ENCODE results near the gene TWNK. TPM values are rescaled to one million over a fixed set of nuclear protein-coding genes. Genes with fewer than 3 reads are reported as not detected.
A peak's percentile ranks its signal among the peaks of the same experiment; 100 is the strongest.

Gene TWNK
- total and polyA plus RNA-seq, 2 donors (not counting 3 experiments of a cell fraction or from before 2014, with no cell fraction given), result 5.6 to 10.9 TPM

DNA sequence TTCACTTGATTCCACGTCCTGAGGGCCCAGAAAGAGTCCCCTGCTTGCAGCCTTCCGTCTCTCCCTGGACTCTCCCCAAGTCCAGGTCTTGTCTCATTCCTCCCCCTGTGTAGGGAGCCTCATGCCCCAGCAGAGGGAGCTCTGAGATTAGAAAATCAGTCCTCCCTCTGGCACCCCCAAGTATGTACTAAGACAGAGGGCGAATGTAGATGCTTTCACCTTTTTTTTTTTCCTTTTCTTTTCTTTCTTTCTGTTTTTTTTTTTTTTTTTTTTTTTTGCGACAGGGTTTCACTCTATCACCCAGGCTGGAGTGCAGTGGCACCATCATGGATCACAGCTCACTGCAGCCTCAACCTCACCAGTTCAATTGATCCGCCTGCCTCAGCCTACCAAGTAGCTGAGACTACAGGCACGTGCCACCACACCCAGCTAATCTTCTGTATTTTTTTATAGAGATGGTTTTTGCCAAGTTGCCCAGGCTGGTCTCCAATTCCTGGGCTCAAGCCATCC lies 54.0 kb downstream of the TWNK start:
- dilution Hi-C loops (cut with MboI; ENCODE audit: extremely low pct_ligation_motif_present, low sequenced_read_pairs), result no loop called here
- CTCF ChIA-PET, result interaction anchor here (0.6 to 9.9 kb wide), 22 partner anchors 11 to 1599 kb away, joined by 3 to 165 read pairs (median 4); partner anchors contain the start of genes KAZALD1, PDZD7 and SFXN3

DNA sequence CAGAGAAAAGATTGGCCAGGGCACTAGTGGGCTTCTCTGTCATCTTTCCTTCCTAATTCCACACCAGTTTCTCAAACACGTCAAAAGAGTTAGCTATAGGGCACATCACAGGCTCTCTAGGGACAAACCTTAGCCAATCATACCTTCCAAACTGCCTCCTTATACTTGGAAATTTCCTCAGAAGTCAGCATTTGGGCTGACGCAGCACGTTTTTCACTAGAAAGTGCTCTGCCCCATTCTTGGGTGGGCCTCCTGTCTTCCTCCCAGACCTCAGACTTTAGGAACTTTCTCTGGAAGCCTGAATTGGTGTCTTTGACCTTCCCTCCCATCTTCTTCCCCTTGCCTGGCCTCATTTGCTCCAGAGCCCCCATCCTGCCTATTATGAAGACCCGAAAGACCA lies 54.8 kb downstream of the TWNK start:
- Histone ChIP-seq H3K4me3 (replicated peaks in 1 of 3; ENCODE audit: insufficient read depth in 1 of 3, low read depth in 1 of 3, low read length in 3 of 3) (peak overlapping the region in 1 of 3 experiments; percentile 38), H3K36me3 (ENCODE audit: control insufficient read depth in 2 of 2, extremely low read depth in 1 of 2, insufficient read depth in 2 of 2, low read length in 2 of 2) (peaks cover 7 to 26% of the 10 kb centered on the region in 2 experiments), H3K9me1 (replicated peaks; ENCODE audit: control insufficient read depth, extremely low read depth, insufficient read depth, low read length) (no peaks in the 10 kb centered on the region), H3K4me1 (ENCODE audit: control insufficient read depth, extremely low read depth, insufficient read depth, low read length) (peaks cover 11% of the 10 kb centered on the region), H3K27me3 (ENCODE audit: control insufficient read depth in 2 of 2, insufficient read depth in 2 of 2, low read length in 2 of 2) (peaks cover 10 to 11% of the 10 kb centered on the region in 2 experiments), H3K79me2 (ENCODE audit: control insufficient read depth, insufficient read depth, low read length) (no peaks in the 10 kb centered on the region), H3K27ac (ENCODE audit: insufficient read depth, low read depth, low read length) (peak overlapping the region; percentile 71), H2AFZ (ENCODE audit: low read depth, low read length) (no peak overlapping the region), H3K9me3 (replicated peaks; ENCODE audit: control insufficient read depth, insufficient read depth, low read length) (no peaks in the 10 kb centered on the region), H4K20me1 (replicated peaks; ENCODE audit: control insufficient read depth, extremely low read depth, insufficient read depth, low read length) (no peaks in the 10 kb centered on the region), H3K9ac (replicated peaks; ENCODE audit: extremely low read depth, insufficient read depth, low read length) (peak overlapping the region; percentile 74), H3K4me2 (ENCODE audit: insufficient read depth, low read length) (peak overlapping the region; percentile 33)
- dilution Hi-C loops (cut with MboI; ENCODE audit: extremely low pct_ligation_motif_present, low sequenced_read_pairs), result no loop called here
- BruUV-seq (replicated peaks), result no TSS peak
- intact Hi-C loops (cut with micrococcal nuclease), result no loop called here
- CTCF ChIA-PET, result interaction anchor here (0.7 to 9.9 kb wide), 14 partner anchors 8 to 240 kb away, joined by 3 to 165 read pairs (median 6); partner anchors contain the start of genes KAZALD1, PDZD7 and SFXN3
- POLR2A ChIA-PET, result interaction anchor here (1.1 to 1.7 kb wide), 2 partner anchors 10 to 11 kb away, joined by 3 to 6 read pairs; partner anchors contain the start of genes PDZD7 and SFXN3
- TF ChIP-seq POLR2AphosphoS5 (IDR thresholded peaks at IDR 0.05; ENCODE audit: insufficient read depth, low read depth, low read length) (peak; percentile 7), FOS (IDR thresholded peaks at IDR 0.05; ENCODE audit: borderline replicate concordance, insufficient read depth, low read length) (no peak)
- TF ChIP-seq, protein P1, sequence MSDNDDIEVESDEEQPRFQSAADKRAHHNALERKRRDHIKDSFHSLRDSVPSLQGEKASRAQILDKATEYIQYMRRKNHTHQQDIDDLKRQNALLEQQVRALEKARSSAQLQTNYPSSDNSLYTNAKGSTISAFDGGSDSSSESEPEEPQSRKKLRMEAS (IDR thresholded peaks at IDR 0.05; ENCODE audit: insufficient read depth, insufficient read length), result no peak
- FAIRE-seq (no peak), DNase-seq (ENCODE audit: low read depth, low spot score) (no peak)

More for the DNA sequence above, 54.0 kb downstream of the TWNK start:
- DNase-seq (ENCODE audit: low read depth, low spot score) (peak; percentile 83), FAIRE-seq (peak; percentile 87)
- H3K9me3 ChIP-seq (replicated peaks; ENCODE audit: control insufficient read depth, insufficient read depth, low read length), result no peaks in the 10 kb centered on the region
- H3K9me1 ChIP-seq (replicated peaks; ENCODE audit: control insufficient read depth, extremely low read depth, insufficient read depth, low read length), result no peaks in the 10 kb centered on the region
- H3K4me2 ChIP-seq (ENCODE audit: insufficient read depth, low read length), result no peak overlapping the region
- H3K36me3 ChIP-seq (ENCODE audit: control insufficient read depth in 2 of 2, extremely low read depth in 1 of 2, insufficient read depth in 2 of 2, low read length in 2 of 2), result peaks cover 10 to 33% of the 10 kb centered on the region in 2 experiments
- no TSS peak for BruUV-seq (replicated peaks)
- no peak overlapping the region for H3K4me3 ChIP-seq (replicated peaks in 1 of 3; ENCODE audit: insufficient read depth in 1 of 3, low read depth in 1 of 3, low read length in 3 of 3)
- no peaks in the 10 kb centered on the region for H4K20me1 ChIP-seq (replicated peaks; ENCODE audit: control insufficient read depth, extremely low read depth, insufficient read depth, low read length)
- H3K9ac ChIP-seq (replicated peaks; ENCODE audit: extremely low read depth, insufficient read depth, low read length), result no peak overlapping the region
- no peaks in the 10 kb centered on the region for H3K79me2 ChIP-seq (ENCODE audit: control insufficient read depth, insufficient read depth, low read length)
- H3K27me3 ChIP-seq (ENCODE audit: control insufficient read depth in 2 of 2, insufficient read depth in 2 of 2, low read length in 2 of 2), result peaks cover 2 to 5% of the 10 kb centered on the region in 2 experiments
- TF ChIP-seq JUN (IDR thresholded peaks at IDR 0.05; ENCODE audit: borderline replicate concordance, insufficient read depth, insufficient read length, low read depth), result no peak
- TF ChIP-seq, protein P2, sequence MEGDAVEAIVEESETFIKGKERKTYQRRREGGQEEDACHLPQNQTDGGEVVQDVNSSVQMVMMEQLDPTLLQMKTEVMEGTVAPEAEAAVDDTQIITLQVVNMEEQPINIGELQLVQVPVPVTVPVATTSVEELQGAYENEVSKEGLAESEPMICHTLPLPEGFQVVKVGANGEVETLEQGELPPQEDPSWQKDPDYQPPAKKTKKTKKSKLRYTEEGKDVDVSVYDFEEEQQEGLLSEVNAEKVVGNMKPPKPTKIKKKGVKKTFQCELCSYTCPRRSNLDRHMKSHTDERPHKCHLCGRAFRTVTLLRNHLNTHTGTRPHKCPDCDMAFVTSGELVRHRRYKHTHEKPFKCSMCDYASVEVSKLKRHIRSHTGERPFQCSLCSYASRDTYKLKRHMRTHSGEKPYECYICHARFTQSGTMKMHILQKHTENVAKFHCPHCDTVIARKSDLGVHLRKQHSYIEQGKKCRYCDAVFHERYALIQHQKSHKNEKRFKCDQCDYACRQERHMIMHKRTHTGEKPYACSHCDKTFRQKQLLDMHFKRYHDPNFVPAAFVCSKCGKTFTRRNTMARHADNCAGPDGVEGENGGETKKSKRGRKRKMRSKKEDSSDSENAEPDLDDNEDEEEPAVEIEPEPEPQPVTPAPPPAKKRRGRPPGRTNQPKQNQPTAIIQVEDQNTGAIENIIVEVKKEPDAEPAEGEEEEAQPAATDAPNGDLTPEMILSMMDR (IDR thresholded peaks at IDR 0.05; ENCODE audit: extremely low read depth in 1 of 2, insufficient read depth in 1 of 2, low read depth in 1 of 2, low read length in 2 of 2), result peak; percentile 82
- intact Hi-C loops (cut with micrococcal nuclease), result loop anchor here (1.0 kb wide), 2 partner anchors 9 to 25 kb away; no protein-coding TSS in a partner anchor
- POLR2A ChIA-PET, result interaction anchor here (0.6 kb wide), 2 partner anchors 20 to 57 kb away, joined by 3 to 9 read pairs; no protein-coding TSS in a partner anchor
- H2AFZ ChIP-seq (ENCODE audit: low read depth, low read length), result no peak overlapping the region
- peaks cover 11% of the 10 kb centered on the region for H3K4me1 ChIP-seq (ENCODE audit: control insufficient read depth, extremely low read depth, insufficient read depth, low read length)
- no peak overlapping the region for H3K27ac ChIP-seq (ENCODE audit: insufficient read depth, low read depth, low read length)
